WTC11 (cell line): ENCODE data around the gene STK24. TPM values are rescaled to one million over a fixed set of nuclear protein-coding genes. Genes with fewer than 3 reads are reported as not detected.
"Not testable (repeated sequence)": the region's sequence is repeated elsewhere in the genome, so short reads cannot be mapped to it uniquely, and the experiment has no call there.

Experiments
- ATAC-seq: fragments of 200-7000 bp; cut with Tn5 transposase; 2 replicates; pipeline ENCODE4 v1.10.0; 2021; ENCODE audit warnings: mild to moderate bottlenecking, moderate library complexity
- CTCF ChIA-PET: fragments of 300-600 bp; sonication (Branson Sonifier 250); formaldehyde crosslinking; loops from one replicate; lab custom pipeline; 2021; ENCODE audit warnings: antibody characterized with exemption; lab: Charles Lee
- POLR2A ChIA-PET: fragments of 350-600 bp; sonication (Branson Sonifier 250); formaldehyde crosslinking; loops from one replicate; lab custom pipeline; 2021; ENCODE audit warnings: antibody characterized with exemption; lab: Charles Lee
- DNase-seq: peaks from one replicate; pipeline ENCODE4 v3.0.0; 2021; ENCODE audit warnings: low spot score
- H3K27ac Mint-ChIP-seq: 2 replicates; pipeline ENCODE4 v1.8.0; 2021; ENCODE audit warnings: mixed read lengths
- H3K27me3 Mint-ChIP-seq: 2 replicates; pipeline ENCODE4 v1.8.0; 2021; ENCODE audit warnings: low read depth, mild to moderate bottlenecking, moderate library complexity, mixed read lengths
- H3K36me3 Mint-ChIP-seq: 2 replicates; pipeline ENCODE4 v1.8.0; 2021; ENCODE audit warnings: mixed read lengths
- H3K4me1 Mint-ChIP-seq: 2 replicates; pipeline ENCODE4 v1.8.0; 2022; ENCODE audit warnings: mixed read lengths
- H3K4me3 Mint-ChIP-seq: 2 replicates; pipeline ENCODE4 v1.8.0; 2021; ENCODE audit warnings: mild to moderate bottlenecking, moderate library complexity, mixed read lengths
- H3K9me3 Mint-ChIP-seq: 2 replicates; pipeline ENCODE4 v1.8.0; 2021; ENCODE audit warnings: mixed read lengths
- CBFB ChIP-seq: sonication (generic); formaldehyde crosslinking; IDR thresholded peaks from 2 replicates; pipeline ENCODE4 v1.8.1; 2022; ENCODE audit warnings: mild to moderate bottlenecking, low read depth, missing genetic modification reagents
- FOXP4 ChIP-seq: sonication (generic); formaldehyde crosslinking; IDR thresholded peaks from 2 replicates; pipeline ENCODE4 v1.8.0; 2022; ENCODE audit warnings: mild to moderate bottlenecking, missing genetic modification reagents
- IRF1 ChIP-seq: sonication (generic); formaldehyde crosslinking; IDR thresholded peaks from 2 replicates; pipeline ENCODE4 v1.8.0; 2023; ENCODE audit warnings: missing genetic modification reagents
- MAX ChIP-seq: sonication (generic); formaldehyde crosslinking; IDR thresholded peaks from 2 replicates; pipeline ENCODE4 v1.8.0; 2022; ENCODE audit warnings: mild to moderate bottlenecking, missing genetic modification reagents
- MYBL2 ChIP-seq: sonication (generic); formaldehyde crosslinking; IDR thresholded peaks from 2 replicates; pipeline ENCODE4 v1.8.1; 2023; ENCODE audit warnings: mild to moderate bottlenecking, moderate library complexity, missing genetic modification reagents
- NR2C2 ChIP-seq: sonication (generic); formaldehyde crosslinking; IDR thresholded peaks from 2 replicates; pipeline ENCODE4 v1.8.0; 2022; ENCODE audit warnings: mild to moderate bottlenecking, missing genetic modification reagents
- SMAD3 ChIP-seq: sonication (generic); formaldehyde crosslinking; IDR thresholded peaks from 2 replicates; pipeline ENCODE4 v1.8.0; 2022; ENCODE audit warnings: missing genetic modification reagents, mild to moderate bottlenecking, borderline replicate concordance
- STAT6 ChIP-seq: sonication (generic); formaldehyde crosslinking; conservative IDR thresholded peaks from 2 replicates; pipeline ENCODE4 v1.8.1; 2023; ENCODE audit warnings: mild to moderate bottlenecking, low read depth, missing genetic modification reagents, moderate library complexity
- TCF7 ChIP-seq: sonication (generic); formaldehyde crosslinking; IDR thresholded peaks from 2 replicates; pipeline ENCODE4 v1.8.0; 2022; ENCODE audit warnings: mild to moderate bottlenecking, low read depth, missing genetic modification reagents, moderate library complexity
- ZNF281 ChIP-seq: sonication (generic); formaldehyde crosslinking; IDR thresholded peaks from 2 replicates; pipeline ENCODE4 v1.8.0; 2023; ENCODE audit warnings: mild to moderate bottlenecking, missing genetic modification reagents
- total RNA-seq: library from RNA; stranded (reverse); gene quantifications from 3 replicates; pipeline ENCODE4 v1.2.3, GENCODE V29; 2021
- TF ChIP-seq, protein P1 (sequence below): fragments of 250-450 bp; sonication (Bioruptor Pico); IDR thresholded peaks from 2 replicates; pipeline ENCODE4 v1.9.0; 2021; ENCODE audit warnings: mild to moderate bottlenecking

STK24 gene
- total RNA-seq, 1 experiment from 2014 or later, result 138 TPM

DNA sequence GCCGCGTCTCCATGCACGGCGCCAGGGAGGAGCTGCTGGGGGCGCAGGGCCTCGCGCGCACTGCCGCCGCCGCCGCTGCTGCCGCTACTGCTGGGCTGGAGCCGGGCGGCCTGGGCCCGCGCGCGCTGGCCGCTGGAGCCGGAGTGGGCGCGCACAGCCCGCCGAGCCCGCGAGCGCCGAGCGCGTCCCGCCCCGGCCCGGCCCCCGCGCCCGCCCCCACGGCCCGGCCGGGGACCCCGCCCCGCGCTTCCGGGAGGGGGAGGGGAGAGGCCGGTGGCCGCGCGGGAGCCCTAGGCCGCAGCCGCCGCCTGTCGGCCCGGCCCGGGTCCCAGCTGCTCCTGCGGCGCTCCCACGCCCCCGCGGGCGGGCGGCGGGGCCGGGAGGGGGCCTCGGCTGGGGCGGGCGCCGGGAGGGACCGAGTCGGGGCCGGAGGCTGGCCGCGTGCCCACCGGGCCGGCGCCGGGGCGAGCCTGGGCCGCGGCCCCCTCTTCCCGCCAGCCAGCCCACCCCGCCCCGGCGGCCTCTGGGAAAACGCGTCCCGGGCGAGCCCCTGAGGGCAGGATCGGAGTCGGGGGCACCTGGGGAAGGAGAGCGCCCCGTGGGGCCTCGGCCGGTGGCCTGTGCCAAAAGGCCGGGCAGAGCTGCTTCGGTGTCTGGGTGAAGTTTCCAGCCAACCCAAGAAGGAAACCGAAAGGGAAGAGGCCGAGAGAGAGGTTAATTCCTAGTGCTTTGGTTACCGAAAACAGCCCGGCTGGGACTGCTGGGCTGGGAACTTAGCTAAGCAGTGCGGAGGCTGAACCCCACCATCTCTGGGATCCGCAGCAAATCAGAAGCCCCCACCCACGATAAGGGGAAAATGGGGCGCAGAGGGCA is at the start of gene STK24 (continued):
- TF ChIP-seq CBFB (CRISPR knock-in tag) (no peak), MAX (CRISPR knock-in tag) (no peak), FOXP4 (CRISPR knock-in tag) (no peak; the same call in 1 of the 2 replicates)
- TF ChIP-seq, protein P1, sequence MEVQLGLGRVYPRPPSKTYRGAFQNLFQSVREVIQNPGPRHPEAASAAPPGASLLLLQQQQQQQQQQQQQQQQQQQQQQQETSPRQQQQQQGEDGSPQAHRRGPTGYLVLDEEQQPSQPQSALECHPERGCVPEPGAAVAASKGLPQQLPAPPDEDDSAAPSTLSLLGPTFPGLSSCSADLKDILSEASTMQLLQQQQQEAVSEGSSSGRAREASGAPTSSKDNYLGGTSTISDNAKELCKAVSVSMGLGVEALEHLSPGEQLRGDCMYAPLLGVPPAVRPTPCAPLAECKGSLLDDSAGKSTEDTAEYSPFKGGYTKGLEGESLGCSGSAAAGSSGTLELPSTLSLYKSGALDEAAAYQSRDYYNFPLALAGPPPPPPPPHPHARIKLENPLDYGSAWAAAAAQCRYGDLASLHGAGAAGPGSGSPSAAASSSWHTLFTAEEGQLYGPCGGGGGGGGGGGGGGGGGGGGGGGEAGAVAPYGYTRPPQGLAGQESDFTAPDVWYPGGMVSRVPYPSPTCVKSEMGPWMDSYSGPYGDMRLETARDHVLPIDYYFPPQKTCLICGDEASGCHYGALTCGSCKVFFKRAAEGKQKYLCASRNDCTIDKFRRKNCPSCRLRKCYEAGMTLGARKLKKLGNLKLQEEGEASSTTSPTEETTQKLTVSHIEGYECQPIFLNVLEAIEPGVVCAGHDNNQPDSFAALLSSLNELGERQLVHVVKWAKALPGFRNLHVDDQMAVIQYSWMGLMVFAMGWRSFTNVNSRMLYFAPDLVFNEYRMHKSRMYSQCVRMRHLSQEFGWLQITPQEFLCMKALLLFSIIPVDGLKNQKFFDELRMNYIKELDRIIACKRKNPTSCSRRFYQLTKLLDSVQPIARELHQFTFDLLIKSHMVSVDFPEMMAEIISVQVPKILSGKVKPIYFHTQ, result no peak

GRCh38 chr13:98626298-98626935 is 49.5 kb upstream of the STK24 start:
- H3K27me3 Mint-ChIP-seq, result no peaks in the 10 kb centered on the region
- no peaks in the 10 kb centered on the region for H3K4me1 Mint-ChIP-seq
- H3K9me3 Mint-ChIP-seq, result no peaks in the 10 kb centered on the region
- H3K36me3 Mint-ChIP-seq, result no peaks in the 10 kb centered on the region
- POLR2A ChIA-PET, result interaction anchor here (0.5 kb wide), 1 partner anchor 374 kb away, joined by 3 read pairs; no protein-coding TSS in a partner anchor
- no peak overlapping the region for H3K27ac Mint-ChIP-seq
- ATAC-seq, result no peak
- no peak for TF ChIP-seq ZNF281 (CRISPR knock-in tag)
- TF ChIP-seq TCF7 (CRISPR knock-in tag), result no peak
- TF ChIP-seq NR2C2 (CRISPR knock-in tag), result no peak
- TF ChIP-seq STAT6 (CRISPR knock-in tag), result no peak
- TF ChIP-seq MYBL2 (CRISPR knock-in tag), result no peak
- TF ChIP-seq IRF1 (CRISPR knock-in tag), result no peak
- no peak for TF ChIP-seq SMAD3 (CRISPR knock-in tag)
- TF ChIP-seq, all 79 proteins: peak for 0
- H3K4me3 Mint-ChIP-seq, result no peak overlapping the region
- DNase-seq, result no peak
- CTCF ChIA-PET, result interaction anchor here (1.3 to 2.2 kb wide), 2 partner anchors 27 to 178 kb away, joined by 4 to 7 read pairs; no protein-coding TSS in a partner anchor

DNA sequence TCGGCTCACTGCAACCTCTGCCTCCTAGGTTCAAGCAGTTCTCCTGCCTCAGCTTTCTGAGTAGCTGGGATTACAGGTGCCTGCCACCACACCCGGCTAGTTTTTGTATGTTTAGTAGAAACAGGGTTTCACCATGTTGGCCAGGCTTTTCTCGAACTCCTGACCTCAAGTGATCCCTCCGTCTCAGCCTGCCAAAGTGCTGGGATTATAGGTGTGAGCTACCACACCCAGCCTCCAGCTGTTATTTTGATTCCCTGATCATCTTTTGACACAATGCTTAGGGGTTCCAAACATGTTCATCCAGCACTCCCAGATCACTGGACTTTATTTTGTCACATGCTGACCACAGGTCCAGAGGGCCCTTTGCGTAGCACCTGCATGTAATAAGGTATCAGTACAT is 47.7 kb upstream of the STK24 start:
- H3K36me3 Mint-ChIP-seq, H3K9me3 Mint-ChIP-seq, H3K27me3 Mint-ChIP-seq, H3K4me1 Mint-ChIP-seq, ATAC-seq, DNase-seq, POLR2A ChIA-PET, H3K4me3 Mint-ChIP-seq, H3K27ac Mint-ChIP-seq: not testable (repeated sequence)
- CTCF ChIA-PET, result interaction anchor here (0.8 to 2.2 kb wide), 2 partner anchors 29 to 49 kb away, joined by 4 to 7 read pairs; no protein-coding TSS in a partner anchor
